SW 1271 (cell line): ENCODE measurements around the gene MUC20.
"Not testable (repeated sequence)": the region's sequence is repeated elsewhere in the genome, so short reads cannot be mapped to it uniquely, and the experiment has no call there.

Experiments
- DNase-seq, 2 experiments: peaks; one replicate each; lab custom pipeline; 2025; lab: John Stamatoyannopoulos, UW

MUC20 gene

DNA sequence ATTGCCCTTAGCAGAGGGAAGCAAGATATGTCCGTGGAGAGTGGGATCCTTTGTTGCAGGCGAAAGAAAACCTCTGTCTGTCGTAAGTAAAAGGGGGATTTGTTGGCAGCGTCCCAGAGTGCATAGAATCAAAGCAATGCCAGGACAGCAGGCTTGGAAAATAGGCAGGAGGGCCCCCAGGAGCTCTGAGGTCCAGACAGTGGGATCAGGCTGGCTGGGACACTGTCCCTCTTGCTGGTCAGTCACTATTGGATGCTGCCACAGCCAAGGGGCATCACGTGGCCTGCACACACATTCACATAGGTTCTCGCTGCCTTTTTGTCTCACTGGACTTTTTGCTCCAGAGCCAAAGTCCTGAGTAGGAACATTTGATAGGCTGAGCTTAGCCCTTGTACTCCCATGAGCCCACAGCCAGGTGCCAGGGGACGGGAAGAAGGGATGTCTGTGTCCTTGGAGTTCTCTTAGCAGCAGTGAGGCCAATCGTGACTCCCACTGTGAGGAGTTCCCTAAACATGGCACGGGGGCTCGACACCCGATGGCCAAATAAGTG is 10.7 kb downstream of the MUC20 start:
- no peak for DNase-seq

DNA sequence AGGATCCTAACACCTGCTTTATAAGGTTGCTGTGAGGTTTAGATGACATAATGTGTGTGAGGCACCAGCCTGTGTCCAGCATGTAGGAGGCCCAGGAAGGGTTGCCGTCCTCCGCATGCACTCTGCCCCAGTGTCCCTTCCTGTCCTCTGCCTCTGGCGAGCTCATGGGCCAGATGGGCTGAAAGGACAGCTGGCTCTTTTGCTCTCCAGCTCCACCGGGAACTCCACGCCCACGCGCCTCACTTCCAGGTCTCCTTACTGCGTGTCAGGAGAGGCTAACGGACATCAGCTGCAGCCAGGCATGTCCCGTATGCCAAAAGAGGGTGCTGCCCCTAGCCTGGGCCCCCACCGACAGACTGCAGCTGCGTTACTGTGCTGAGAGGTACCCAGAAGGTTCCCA is 12.2 kb downstream of the MUC20 start:
- no peak for DNase-seq

DNA sequence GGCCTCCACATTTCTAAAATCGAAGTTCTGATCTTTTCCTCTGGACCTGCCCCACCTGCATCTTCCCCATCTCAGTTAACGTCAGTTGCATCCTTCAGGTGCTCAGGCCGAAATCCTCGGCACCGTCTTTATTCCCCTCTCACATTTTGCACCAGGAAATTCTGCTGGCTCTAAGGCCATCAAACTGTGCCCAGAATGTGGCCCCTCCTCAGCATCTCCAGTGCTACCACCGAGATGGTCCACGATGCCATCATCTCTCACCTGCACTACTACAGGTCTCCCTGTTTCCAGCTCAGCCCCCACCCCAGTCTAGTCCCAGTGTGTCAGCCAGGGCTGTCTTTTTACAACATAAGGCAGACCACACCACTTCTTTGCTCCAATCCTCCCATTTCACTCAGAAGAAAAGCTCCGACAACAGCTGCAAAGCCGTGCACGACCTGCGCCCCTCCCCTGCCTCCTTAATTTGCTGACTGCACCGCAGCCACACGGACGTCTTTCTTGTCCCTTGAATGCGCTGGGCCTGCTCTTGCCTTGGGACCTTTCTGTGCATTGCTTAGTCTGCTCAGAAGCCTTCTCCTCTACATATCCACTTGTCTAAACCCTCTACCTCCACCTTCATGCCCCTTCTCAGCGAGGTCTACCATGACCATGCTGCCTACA is 14.4 kb downstream of the MUC20 start:
- no peak for DNase-seq

DNA sequence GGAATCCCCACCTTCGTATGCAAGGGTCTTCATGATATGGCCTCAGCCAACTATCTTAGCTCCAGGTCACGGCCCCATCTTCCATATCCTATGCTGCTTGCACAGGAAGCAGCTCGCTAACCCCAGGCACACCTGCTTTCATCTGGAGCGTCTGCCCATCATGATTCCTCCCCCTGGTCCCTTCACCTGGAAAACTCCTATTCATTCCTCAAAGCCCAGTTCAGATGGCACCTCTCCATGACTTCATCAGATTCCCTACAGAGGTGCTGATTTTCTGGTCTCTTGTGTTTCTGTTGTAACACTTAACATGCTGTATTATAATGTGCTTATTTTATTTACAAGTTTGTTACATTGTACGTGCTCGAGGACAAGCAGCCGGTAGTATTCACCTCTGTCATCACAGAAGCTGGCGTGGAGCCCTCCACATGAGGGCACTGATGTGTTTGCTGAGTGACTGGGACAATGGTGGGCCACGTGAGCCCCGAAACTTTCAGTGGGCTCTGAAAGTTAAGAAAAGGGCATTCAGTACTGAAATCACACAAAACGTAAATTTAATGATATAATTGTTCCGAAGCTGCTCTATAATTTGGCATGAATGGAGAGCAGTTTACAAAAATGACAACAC is 16.2 kb downstream of the MUC20 start:
- no peak for DNase-seq

DNA sequence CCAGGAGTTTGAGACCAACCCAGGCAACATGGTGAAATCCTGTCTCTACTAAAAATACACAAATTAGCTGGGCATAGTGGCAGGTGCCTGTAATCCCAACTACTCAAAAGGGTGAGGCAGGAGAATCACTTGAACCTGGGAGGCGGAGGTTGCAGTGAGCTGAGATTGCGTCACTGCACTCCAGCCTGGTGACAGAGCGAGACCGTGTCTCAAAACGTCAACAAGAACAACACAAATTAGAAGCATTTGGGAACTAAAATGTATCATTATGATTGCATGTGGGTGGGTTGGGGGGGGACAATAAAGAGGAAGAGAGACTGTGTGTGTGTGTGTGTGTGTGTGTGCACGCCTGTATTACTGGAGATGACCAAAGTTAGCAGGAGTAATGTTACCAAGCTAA is 17.0 kb downstream of the MUC20 start:
- DNase-seq = not testable (repeated sequence)

DNA sequence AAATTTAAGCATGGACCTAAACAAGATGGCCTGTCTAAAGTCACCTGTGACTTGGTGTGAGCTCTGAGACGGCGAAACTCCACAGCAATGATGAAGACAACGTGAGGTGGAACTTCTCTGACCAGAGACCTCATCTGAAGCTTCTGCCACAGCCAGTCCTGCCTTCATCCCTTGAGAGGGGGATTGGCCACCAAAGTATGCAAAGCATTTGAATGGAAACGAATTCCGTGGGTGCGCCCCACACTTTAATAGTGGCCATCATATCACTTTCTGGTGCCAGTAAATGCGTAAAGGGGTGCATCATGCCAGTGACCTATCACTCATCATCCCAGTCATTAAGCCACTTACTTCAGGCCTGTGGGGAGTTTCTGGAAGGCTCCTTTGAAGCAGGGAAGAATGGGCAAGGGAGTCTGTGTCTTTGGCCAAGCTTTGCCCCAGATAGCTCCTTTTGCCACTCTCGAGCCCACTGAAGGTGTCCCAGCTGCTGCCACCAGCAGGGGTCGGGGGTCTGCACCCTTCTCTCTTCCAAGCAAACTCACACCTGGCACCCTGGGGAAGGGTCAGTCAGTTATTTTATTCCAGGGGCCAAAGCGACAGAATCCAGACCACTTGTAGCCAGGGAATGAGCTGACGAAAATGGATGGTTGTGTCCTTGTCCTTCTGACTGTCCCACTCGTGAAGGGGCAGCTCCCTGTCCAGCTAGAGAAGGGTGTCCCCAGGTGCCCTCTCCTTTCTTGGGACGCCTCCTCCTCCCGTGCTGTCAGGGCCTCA is 17.7 kb downstream of the MUC20 start:
- no peak for DNase-seq

DNA sequence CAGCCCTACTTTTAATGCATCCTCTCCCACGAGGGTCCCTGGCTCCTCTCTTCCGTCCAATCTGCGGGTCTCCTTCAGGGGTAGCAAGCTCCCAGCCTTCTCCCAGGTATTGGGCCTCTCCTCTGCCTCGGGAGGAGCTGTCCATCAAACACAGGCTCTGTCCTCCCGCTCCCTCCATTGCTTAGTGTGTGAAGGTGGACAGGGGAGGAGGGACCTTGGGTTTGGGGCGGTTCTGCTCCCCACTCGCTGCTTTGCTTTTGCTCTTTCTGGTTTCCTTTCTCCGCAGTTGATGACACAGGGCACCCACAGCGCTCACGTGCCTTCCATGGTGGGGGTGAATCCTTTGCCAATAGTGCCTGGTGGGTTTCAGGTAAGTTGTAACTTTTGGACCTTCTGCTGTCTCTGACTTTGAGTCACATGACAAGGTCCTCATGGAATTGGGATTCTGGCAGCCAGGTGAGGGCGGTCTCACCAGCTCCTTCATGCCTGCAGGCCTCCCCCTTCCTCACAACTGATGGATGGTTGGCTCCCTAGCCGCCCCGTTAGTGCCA is 18.9 kb downstream of the MUC20 start:
- no peak for DNase-seq

DNA sequence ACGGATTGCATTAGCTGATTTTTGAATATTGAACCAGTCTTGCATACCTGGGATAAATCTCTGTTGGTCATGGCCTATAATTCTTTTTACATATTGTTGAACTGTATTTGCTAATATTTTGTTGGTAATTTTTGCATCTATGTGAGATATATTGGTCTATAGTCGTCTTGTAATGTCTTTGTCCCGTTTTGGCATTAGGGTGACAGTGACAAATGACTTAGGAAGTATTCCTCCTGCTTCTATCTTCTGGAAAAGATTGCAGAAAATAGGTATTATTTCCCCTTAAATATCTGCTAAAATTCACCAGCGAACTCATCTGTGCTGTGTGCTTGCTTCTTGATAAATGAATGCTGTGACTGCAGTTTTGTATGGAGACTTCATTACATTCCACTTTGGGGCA is 23.7 kb downstream of the MUC20 start:
- no peak for DNase-seq

DNA sequence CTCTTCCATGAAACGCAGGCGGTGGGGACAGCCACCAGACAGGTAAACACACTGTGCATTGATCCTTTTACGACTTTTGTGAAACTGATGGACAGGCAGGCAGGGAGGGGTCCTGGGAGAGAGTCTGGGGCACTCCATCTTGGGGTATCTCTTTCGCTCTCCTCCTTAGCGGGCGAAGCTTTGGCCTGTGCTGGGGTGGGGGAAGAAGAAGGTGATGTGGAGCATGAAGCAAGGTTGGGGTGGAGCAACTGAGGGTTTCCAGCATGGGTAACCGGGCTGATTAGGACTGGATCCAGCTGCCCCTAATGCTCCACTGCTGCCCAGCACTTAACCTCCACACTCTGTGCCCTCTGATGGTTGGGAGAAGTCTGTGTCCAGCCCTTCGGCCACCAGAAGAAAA is 25.6 kb downstream of the MUC20 start:
- DNase-seq = no peak

DNA sequence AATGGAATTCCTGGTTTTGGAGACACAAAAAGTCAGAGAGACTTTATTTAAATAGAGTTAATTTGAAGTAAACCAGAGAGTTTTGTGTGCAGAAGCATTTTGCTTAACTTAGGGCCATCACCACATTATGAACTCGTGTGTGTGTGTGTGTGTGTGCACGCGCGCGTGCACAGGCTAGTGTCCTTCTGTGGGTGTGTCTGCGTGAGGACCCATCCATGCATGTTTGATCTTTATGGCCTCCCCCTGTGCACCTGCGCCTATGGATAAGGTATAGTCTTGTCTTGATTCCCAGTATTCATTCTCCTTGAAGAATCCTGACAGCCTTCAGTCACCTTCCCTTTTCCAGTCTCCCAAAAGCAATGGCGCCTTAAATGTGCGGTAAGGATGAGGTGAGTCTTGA is 26.0 kb downstream of the MUC20 start:
- no peak for DNase-seq

DNA sequence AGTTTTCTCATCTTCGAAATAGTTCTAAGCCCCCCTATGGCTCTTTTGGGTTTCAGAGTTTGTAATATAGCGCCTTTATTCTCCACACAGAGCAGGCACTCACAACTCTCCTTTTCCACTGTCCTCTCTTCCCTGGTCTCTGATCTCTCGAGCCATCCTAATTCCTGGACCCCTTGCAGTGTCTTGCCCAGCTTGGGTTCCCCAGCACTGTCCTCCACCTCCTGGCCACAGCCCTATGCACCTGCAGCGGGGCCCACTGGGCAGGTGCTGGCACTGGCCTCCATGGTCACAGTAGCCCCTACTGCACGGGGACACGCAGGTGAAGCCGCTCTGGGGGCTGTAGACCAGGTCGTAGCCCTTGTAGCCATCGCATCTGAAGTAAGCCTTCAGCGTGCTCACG is 27.9 kb downstream of the MUC20 start:
- DNase-seq = no peak

DNA sequence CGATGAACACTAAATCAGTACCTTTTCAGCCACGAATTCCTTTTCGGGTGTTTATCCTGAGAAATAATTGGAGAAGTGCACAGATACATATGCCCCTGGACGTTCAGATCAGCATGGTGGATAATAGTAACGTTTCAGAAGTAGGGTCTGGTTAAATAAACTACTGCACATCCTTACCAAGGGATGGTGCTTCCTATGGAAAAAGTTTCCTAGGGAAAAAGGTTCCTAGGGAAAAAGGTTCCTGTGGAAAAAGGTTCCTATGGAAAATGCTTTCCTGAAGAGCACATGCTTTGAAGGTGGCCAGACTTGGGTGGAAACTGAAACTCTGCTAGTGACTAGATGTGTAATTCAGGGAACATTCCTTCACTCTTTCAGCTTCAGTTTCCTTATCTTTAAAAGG is 28.3 kb downstream of the MUC20 start:
- not testable (repeated sequence) for DNase-seq

DNA sequence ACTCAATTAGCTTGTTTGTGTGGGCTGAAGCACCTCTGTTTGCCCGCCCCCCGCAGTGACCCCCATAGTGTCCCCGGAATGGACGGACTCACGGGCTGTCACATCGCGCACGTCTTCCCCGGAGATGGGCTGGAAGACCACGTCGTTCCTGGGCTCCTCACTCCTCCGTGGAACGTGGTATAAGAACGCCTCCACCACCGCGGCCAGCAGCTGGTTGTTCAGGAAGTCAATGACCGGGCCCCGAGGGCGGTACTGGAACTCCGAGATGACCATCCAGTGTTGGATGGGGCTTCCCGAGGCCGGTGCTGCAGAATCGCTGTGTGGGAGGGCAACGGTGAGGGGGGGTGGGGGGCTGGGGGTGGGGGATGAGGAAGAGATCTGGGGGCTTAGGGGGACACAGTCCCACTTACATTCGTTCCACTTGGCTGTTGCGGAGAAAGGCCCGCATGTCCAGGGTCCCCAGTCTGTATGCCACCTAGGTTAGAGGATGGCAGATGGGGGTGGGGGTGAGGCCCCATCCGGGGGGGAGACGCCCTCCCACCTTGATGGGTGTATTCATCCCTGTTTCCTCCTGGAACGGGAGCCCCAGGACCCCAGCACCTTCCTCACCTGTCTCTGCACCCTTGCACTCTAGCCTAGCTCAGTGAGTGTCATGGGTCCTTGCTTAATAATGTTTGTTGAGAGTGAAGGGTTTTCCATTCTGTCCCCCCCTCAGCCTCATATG is 30.2 kb downstream of the MUC20 start:
- DNase-seq = no peak

DNA sequence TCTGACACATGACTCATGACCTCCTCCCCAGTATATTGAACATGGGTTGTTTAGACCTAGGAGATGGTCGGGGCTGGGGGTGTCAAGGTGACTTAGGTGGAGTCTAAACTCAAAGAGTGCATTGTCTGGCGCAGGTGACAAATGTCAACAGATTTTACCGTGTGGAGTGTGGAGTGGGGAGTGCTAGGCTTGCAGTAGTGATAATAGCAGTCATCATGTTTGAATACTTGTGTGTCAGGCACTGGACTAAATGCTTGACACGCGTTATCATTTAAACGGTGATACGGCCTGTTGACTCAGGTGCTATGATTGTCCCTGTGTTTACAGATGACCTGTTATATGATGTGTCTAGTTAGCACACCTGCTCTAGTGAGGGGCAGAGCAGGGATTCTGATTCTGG is 30.8 kb downstream of the MUC20 start:
- no peak for DNase-seq

DNA sequence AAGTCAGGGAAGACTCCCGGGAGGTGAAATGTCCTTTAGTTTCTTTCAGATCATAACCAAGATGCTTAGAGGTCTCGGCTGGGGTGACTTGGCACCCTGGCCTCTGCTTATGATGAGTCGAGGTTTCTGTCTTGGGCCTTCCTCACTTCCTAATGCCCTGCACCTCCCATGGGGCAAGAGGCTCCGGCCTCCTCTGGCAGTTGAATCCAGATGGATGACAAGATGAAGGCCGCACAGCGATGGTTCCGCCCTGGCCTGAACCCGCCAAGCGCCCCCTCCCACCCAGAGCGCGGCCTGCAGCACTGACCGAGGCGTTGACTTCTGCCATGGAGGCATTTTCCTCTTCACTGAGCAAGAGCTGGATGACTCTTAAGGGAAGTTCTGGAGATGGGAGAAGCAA is 31.3 kb downstream of the MUC20 start:
- no peak for DNase-seq

DNA sequence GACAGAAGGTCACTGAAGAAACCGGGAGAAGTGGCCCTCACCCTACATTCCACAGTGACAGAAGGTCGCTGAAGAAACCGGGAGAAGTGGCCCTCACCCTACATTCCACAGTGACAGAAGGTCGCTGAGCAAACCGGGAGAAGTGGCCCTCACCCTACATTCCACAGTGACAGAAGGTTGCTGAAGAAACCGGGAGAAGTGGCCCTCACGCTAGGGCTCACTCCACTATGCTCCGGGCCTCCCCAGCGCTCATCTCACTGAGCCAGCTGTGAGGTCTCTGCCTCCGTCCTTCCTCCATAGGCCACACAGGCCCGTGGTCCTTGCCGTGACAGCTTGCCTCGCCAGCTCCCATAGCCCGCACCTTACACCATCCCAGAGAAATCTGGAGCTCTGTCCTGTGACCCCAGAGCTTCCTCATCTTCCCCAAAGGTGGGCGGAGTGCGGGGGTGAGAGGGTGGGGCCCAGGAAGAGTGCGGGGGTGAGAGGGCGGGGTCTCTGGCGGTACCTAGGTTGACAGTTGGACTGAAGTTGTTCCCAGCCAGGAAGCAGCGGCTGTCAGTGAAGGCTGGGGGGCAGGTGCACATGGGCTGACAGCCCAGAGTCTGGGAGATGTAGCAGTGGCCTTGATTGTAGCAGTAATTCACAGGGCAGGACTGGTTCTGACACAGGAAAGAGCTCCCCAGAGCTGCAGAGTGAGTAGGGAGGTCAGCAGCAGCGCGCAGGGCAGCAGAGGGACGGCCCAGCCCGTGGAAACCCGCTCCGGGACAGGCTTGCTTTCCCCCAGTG is 32.0 kb downstream of the MUC20 start:
- no peak for DNase-seq

DNA sequence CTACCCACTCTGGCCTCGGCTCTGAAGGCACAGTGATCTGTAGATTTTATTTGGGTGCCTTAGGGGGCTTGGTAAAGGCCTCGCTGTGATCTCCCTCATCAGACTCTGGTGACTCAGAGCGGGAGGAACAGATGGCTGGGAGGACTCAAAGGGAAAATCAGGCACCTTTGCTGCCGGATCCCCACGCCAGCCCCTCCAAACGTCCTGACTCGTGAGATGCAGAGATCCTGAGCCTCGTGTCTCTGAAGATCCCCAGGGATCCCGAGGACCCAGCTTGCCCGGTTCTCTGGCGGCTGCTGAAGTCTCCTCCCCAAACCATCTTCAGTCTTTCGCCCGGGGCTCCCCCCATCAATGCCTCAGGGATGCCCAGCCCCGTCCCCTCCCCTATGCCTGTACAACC is 32.8 kb downstream of the MUC20 start:
- no peak for DNase-seq

DNA sequence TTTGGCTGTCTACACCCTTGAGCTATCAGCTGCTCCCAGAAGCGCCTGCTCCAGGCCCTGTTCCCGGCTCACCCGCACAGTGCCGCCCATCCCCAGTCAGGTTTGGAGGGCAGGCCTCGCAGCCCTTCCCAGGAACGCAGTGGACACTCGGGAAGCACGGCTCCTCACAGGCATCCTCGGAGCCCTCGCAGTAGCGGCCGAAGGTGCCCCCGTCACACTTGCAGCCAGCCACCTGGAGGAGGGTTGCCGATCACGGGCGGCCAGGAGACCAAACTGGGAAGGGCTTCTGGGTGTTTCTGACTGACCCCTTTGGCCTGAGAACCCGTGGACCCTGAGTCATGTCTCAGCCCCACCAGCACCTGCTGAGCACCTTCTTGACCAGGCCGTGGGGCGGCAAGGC is 33.4 kb downstream of the MUC20 start:
- DNase-seq = no peak

DNA sequence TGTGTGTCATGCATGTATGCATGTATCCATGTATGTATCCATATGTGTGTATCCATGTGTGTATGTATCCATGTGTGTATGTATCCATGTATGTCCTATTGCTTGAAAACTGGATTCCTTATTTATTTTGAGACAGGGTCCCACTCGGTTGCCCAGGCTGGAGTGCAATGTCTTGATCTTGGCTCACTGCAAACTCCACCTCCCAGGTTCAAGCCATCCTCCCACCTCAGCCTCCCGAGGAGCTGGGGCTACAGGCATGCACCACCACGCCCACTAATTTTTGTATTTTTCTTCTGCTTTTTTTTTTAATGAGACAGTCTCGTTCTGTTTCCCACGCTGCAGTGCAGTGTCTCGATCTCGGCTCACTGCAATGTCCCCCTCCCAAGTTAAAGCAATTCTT is 34.1 kb downstream of the MUC20 start:
- no peak for DNase-seq

DNA sequence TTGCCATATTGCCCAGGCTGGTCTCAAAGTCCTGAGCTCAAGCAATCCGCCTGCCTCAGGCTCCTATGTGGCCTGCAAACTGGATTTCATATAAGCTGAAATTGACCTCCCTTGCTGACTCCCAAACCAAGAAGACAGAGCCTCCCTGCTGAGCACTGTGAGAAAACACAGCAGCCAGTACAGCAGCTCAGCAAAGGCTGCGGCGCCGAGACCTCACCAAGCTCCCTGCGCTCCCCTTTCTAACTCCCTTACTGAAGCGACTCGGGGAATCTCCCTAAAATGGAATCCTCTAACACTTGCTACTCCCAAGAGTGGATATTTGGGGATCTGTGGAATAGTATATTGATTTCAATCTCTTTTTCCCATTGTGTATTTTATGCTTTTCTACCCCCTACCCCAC is 34.6 kb downstream of the MUC20 start:
- no peak for DNase-seq
